Anterior cingulate cortex (tissue), 58 donors: Measurements from ENCODE around the gene VAT1L.

ENCODE experiments used
- DNase-seq, 58 donors: peaks; one replicate each; lab custom pipeline; 2025; lab: John Stamatoyannopoulos, UW

Gene VAT1L, protein sequence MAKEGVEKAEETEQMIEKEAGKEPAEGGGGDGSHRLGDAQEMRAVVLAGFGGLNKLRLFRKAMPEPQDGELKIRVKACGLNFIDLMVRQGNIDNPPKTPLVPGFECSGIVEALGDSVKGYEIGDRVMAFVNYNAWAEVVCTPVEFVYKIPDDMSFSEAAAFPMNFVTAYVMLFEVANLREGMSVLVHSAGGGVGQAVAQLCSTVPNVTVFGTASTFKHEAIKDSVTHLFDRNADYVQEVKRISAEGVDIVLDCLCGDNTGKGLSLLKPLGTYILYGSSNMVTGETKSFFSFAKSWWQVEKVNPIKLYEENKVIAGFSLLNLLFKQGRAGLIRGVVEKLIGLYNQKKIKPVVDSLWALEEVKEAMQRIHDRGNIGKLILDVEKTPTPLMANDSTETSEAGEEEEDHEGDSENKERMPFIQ

DNA sequence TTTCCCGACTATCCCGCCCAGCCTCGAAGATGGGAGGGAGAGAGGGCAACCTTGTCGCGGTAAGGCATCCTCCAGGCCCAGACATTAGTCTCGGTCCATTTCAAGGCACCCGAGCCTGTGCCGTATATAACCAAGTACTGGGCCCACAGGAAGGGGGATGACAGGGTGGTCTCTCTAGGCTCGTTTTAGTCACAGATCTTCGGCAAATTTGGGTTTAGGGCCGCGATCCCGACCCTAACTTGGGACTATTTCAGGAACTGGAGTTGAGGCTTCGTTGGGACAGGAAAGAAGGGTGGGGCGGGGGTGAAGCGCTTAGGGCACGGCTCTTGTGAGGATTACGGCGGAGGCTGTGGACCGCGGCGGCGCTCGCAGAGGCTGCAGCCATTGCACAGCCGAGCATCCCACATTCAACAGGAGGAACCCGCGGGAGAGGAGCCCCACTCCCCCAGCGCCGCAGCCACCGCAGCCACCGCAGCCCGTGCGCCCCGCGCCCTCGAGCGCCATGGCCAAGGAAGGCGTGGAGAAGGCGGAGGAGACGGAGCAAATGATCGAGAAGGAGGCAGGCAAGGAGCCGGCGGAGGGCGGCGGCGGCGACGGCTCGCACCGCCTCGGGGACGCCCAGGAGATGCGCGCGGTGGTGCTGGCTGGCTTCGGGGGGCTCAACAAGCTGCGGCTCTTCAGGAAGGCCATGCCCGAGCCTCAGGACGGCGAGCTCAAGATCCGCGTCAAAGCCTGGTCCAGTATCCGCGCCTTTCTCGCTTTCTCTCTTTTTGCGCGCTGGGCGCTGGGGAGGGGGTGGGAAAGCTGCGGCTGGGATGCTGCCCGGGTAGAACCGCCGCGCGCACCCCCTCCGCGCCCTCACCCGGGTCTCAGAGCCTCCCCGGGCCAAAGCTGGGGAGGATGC is at the start of gene VAT1L:
Gene VAT1L, plus strand, starts transcription at position 384 of the 904 bp plus-strand sequence. Its CDS starts 119 bp downstream, at position 503.
- peak in 57 of 58 donors; percentile 7 to 87 (median 56) for DNase-seq

DNA sequence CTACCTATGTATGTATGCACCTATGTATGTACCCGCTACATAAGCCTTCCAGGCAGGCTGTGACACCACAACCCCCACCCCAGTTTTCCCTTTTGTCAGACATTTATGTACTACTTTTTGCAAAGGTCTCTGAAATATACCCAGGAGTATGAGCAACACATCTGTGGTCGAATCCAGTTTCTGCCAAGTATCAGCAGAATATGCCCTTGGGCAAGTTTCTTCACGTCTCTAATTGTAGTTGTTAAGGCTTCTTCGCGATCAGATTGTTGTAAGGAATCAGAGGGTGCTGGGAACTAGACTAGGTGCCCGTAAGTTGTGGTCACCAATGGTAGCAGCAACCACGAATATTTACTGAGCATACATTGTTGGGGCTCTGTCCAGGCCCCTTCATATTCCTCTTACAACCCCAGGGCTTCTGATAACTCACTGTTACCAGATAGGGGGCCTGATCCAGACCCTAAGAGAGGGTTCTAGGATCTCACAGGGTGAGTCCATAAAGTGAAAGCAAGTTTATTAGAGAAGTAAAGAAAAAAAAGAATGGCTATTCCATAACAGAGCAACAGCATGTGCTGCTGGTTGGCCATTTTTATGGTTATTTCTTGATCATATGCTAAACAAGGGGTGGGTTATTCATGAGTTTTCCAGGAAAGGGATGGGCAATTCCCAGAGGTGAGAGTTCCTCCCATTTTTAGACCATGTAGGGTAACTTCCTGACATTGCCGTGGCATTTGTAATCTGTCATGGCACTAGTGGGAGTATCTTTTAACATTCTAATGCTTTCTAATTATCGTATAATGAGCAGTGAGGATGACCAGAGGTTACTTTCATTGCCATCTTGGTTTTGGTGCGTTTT is 49.4 kb upstream of the VAT1L start:
- no peak for DNase-seq

DNA sequence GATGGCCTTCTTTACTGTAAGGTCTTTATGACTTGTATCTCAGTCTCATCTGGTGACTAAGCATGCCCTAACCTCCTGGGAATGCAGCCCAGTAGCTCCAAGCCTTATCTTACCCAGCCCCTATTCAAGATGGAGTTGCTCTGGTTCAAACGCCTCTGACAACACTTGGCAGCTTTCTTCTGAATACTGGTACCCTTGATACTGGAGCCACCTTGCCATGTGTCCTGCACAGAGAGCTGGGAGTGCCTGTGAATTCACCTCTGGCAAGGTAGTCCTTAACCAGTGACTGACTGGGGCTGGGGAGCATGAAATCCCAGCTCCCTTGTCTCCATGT is 48.8 kb upstream of the VAT1L start:
- no peak for DNase-seq

DNA sequence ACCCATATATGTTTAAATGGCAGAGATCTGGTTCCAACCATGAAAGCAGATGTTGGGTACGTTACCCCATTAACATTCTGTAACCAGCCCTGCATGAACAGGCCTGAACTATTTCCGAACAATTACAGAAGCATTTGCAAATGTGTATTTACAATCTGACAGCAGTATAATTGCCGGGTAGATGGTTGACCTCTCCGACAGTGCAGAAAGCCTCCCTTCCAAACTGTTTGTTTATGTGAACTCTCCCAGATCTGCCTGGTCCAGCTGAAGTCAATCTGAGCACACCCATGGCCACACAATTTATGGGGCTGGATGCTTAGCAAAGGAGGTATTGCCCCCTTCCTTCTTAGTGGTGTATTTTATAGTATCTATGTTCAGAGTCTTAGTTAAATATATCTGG is 44.2 kb upstream of the VAT1L start:
- DNase-seq, result no peak

DNA sequence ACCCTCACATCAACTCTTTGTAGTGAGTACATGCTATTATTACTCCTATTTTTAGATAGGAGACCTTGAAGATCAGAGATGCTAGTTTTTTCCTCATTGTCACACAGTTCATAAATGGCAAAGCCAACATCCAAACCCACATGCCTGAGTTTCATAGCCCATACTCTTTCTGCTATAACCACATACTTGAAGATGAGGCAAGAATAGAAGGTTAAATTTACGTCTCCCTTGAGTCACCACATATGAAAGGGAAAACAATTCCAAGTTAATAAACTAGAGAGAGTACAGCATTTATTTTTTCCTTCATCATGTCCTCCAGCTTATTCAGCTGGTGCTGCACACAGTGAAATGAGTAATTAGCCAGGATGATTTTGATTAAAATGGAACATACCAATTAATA is 42.4 kb upstream of the VAT1L start:
- DNase-seq, result no peak

DNA sequence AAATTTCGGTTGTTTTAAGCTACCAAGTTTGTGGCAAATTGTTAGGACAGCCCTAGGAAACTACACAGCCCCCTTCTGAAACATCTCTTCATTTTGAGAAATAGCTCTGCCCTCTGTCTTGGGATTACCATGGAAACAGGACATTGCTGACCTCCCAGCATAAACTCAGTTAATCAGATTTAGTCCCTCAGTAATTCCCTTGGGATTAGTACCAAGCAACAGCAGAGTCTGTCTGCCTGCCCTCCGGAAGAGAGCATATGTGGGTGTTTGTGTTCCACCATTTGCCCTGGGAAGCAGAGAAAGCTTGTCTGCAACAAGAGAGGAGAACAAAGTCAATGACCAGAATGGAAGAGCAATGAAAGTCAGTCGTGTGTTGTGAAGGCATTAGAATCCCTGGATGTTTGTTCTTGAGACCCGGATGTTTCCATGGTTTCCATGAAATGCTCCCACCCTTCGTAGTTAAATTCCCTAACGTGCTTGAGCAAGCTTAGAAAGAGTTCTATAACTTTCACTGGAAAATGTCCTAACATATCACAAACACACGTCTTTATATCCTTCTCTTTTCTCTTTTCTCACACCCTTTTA is 39.9 kb upstream of the VAT1L start:
- DNase-seq, result no peak

DNA sequence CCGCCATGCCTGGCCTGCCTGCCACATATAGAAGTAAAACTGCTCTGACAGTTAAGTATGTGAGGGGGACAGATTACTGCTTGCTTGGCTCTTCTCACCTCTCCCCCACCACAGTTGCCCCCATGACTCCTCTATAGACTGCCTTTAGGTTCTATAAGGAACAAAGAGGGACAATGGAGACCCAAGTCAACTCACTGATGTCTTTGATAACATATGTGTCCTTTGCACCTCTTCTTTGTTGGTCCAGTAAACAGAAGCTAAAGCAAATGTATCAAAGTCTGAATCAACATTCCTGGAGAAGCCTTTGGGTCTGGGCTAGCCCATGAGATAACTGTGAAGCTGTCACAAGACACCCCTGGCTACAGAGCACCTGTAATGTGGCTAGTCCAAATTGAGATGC is 38.9 kb upstream of the VAT1L start:
- no peak for DNase-seq

DNA sequence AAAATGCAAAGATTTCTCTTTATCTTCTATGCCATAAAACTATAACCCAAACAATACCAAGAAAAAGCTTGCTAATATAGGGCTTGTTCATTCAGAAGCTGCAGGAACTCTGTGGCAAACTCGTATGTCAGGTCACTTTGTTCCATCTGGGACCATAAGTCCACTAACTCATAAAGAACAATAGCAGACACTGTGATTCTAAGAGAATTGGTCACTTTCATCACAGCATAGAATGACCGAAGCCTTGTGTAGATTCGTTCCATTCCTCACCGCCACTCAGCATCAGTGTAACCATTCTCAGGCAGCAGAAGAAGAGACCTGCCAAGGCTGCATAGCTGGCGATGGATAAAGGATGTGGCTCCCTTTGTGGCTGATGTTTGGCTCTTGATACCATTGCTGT is 30.3 kb upstream of the VAT1L start:
- DNase-seq, result peak in 2 of 58 donors; percentile 0

DNA sequence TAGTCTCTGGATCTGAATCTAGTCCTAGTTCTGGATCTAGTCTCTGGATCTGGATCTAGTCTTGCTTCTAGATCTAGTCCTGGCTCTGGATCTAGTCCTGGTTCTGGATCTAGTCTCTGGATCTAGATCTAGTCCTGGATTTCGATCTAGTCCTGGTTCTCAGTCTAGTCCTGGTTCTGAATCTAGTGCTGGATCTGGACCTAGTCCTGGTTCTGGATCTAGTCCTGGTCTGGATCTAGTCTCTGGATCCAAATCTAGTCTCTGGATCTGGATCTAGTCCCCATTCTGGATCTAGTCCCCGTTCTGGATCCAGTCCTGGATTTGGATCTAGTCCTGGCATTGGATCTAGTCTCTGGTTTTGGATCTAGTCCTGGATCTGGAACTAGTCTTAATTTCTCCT is 29.9 kb upstream of the VAT1L start:
- no peak for DNase-seq

DNA sequence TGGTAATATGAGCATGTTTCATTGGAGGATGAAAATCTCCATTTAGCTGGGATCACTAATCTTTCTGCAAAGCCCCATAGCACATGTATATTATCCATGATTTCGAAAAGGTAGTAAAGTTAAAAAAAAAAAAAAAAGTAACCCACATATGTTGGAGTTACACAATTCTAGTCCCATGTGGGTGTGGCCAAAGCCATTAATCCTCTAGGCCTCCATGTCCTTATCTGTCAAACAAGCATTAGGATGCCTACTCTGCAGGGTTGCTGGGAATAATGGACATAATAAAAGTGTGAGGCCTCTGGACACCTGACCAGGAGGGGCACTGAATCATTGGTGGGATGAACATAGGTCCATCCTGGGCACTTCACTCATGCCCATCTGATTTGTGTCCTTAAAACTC is 29.2 kb upstream of the VAT1L start:
- no peak for DNase-seq

DNA sequence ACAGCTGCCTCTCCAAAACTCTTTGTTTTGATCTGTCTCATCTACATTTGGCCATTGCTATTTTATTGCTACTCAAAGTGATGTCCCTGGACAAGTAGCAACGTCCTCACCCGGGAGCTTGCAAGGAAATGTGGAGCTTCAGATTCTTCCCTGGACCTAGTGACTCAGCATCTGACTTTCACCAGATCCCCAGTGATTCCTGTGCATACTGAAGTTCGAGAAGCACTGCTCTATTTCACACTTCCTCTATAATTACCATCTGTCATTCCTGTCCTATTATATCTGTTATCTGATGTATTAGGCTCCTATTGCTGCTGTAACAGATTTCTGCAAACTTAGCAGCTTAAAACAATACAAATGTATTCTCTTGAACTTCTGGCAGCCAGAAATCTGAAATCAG is 28.5 kb upstream of the VAT1L start:
- no peak for DNase-seq

DNA sequence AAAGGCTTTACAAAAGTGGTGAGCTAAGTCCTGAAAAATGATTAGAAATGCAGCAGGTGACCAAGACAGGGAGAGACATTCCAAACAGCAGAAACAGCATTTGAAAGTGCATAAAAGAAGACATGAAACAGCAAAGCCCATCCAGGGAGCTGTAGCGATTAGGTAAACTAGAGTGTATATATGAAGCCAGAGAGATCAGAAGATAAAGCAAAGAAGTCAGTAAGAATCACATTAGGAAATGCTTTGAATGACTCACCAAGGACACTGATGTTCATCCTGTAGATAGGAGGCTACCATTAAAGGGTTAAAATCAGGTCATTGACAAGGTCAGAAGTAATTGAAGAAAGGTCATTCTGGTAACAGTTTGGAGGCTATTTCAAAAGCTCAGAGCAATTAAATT is 27.6 kb upstream of the VAT1L start:
- DNase-seq, result no peak

DNA sequence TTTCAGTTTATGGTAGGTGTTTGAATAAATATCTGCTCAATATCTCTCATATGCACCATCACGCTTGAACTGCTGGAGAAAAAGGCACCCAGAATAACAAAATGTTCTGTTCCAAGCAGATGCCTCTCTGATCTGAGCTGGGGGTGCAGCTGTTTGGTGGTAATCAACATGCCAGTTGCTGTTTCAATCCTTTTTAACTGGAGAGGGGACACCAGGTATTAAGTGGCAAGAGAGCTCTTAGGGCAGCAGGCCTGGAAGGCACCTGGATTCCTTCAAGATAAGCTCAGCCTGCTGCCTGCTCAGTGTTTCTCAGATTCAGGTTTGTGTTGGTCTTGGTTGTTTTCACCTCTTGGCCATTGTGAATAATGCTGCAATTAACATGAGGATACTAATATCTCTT is 27.2 kb upstream of the VAT1L start:
- no peak for DNase-seq

DNA sequence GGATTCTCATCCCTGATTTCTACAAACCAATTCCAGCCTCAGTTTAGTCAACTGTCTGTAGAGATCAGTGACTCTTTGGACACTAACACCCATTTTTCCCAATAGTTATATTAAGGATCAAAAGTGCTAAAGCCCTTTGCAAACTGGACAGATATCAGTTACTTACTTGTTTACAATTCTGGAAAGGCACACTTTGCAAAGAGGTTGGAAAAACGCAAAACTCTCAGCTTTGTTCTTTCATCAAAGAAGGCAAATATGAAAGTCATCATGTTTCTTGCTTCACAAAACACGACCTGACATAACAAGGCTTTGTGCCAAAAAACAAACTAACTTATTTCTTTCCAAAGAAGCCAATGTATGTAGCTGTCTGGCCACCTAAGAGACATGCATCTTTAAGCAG is 26.1 kb upstream of the VAT1L start:
- no peak for DNase-seq

DNA sequence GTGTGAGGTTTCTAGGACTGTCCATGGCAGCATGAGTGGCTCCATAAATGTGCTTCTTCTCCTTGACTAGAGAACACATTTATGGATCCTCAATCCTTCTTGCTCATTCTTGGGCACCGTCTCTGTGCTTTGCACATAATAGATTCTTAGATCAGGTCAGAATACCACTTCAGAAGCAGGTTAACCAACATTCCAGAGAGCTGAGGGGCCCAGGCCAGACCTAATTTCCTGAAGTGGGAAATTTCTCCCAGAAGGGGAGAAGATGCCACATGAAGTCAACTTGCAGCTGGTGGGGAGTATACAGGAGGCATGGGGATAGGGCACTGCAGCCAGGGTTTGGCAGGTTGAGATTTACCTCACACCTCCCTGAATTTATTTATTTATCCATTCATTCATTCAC is 24.4 kb upstream of the VAT1L start:
- DNase-seq, result no peak

DNA sequence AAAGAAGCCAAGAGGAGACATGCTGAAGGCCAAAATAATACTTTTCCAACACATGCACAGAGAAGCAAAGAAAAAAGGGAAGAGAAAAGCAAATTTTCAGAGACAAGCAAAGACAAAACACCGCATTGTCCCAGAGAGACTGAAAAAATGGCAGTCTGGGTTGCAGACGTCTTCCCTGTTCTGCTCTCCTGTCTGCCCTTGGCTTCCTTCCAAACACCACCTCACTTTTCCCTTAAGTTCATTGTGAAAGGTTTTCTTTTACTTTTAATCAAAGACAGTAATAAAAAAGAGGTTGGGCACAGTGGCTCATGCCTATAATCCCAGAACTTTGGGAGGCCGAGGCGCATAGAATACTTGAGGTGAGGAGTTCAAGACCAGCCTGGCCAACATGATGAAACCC is 21.2 kb upstream of the VAT1L start:
- no peak for DNase-seq

DNA sequence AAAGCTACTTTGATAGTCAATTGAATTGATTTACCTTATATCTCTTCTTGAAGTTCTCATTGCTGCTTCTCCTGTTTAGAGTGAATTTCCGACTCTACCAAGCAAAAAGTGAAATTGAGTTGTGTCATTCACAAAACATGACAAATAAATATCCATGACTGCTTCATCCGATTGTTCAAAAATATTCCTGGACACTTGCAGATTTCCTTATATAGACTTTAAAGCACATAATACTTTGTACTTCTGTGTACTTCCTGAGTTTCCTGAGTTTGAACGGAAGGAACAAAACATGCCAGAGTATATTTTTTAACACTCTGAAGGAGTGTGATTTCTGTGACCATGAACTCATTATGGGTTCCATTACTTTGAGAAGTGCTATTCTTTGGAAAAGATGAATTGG is 20.5 kb upstream of the VAT1L start:
- DNase-seq, result no peak

DNA sequence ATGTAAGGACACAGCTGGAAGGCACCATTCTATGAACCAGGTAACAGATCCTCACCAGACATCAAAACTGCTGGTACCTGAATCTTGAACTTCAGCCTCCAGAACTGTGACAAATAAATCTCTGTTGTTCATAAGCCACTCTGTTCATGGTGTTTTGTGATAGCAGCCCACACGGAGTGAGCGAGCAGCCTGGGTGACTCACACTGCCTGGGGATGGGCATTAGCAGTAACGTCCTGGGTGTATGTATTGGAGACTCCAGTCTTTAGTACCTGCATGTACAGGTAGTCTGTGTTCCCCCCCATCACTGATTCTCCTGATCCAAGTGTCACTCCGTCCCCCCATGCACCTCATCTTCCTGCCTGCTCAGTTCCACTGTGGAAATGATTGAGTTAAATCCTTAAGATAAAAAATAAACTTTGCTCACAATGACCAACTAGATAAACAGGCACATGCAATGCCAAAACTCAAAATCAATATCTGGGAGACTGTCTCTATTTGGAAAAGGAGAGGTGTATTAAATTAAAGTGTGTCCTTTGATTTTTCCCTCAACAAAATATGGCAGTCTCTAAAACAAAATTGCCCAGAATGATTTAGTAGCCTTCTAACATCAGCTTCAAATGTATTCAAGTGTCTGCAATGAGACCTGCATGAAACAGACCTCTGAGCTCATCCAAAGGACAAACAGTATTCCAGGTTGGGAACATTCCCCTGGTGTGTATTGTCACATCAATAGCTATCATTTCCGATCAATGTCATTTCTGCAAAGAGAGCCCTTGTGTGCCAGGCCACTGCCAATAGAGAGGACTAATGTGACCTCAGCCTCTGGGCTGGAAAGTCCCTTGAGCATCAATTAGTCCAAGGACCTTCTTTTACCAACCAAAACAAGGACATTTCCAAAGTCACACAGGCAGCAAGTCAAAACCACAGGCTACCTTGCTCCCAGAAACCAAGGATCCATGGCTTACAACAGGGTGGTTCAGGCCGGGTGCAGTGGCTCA is 12.2 kb upstream of the VAT1L start:
- no peak for DNase-seq

DNA sequence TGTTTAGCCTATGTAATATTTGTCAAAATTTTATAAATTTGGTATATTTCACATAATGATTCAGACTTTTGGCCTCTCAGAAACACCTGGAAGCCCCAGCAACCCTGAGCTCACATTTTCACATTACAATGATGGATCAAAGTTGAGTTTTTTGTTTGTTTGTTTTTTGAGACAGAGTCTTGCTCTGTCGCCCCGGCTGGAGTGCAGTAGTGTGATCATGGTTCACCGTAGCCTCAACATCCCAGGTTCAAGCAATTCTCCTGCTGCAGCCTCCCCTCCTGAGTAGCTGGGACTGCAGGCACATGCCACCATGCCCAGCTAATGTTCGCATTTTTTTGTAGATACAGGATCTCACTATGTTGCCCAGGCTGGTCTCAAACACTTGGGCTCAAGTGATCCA is 10.6 kb upstream of the VAT1L start:
- no peak for DNase-seq
